Activated naive CD8-positive, alpha-beta T cell (primary cell): ENCODE results near the gene WNT3A.

Experiments
- H3K27ac Mint-ChIP-seq: one replicate; pipeline ENCODE4 v1.8.0; 2021; ENCODE audit warnings: mixed read lengths
- H3K27me3 Mint-ChIP-seq: one replicate; pipeline ENCODE4 v1.8.0; 2021; ENCODE audit warnings: mixed read lengths
- H3K36me3 Mint-ChIP-seq: one replicate; pipeline ENCODE4 v1.8.0; 2021; ENCODE audit warnings: mixed read lengths
- H3K4me1 Mint-ChIP-seq: one replicate; pipeline ENCODE4 v1.8.0; 2021; ENCODE audit warnings: low read depth, mixed read lengths
- H3K4me3 Mint-ChIP-seq: one replicate; pipeline ENCODE4 v1.8.0; 2021; ENCODE audit warnings: mild to moderate bottlenecking, mixed read lengths
- H3K9me3 Mint-ChIP-seq: one replicate; pipeline ENCODE4 v1.8.0; 2021; ENCODE audit warnings: low read depth, mixed read lengths

The WNT3A gene

GRCh38 chr1:227994632-227995300 lies 12.0 kb upstream of the WNT3A start:
- Mint-ChIP-seq H3K27me3 (peaks cover 9% of the 10 kb centered on the region), H3K27ac (no peak overlapping the region), H3K4me3 (no peak overlapping the region), H3K9me3 (peaks cover 17% of the 10 kb centered on the region), H3K4me1 (no peaks in the 10 kb centered on the region), H3K36me3 (peaks cover 9% of the 10 kb centered on the region)

DNA sequence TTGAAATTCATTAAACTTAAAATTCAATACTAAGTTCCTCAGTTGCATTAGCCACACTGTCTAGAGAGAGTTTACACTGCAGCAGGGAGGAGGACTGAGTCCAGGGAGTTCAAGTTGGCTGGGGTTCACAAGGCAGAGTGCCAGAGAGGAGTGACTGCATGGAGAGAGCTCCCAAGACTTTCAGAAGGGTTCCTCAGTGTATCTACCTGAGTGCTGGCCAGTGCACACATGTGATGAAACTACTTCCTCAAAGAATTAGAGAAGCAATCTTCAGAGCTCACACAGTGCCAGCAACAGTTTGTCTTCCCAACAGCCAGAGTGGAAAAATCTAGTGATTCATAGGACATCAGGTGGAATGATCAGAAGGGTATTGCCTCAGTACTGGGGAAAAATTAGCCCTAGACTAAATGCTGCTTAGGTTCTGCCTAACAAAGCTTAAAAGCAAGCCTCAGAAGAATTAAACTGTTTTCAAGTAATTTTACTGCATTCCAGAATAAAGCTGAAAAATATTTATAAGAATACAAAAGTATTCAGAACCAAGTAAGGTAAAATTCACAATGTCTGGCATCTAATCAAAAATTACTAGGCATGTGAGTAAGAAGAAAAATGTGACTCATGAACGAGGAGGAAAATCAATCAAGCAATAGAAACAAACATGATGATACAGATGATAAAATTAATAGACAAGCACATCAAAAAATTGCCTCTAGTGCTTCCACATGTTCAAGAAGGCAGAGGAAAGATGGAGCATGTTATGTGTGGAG lies 10.4 kb upstream of the WNT3A start:
- H3K9me3 Mint-ChIP-seq, result peaks cover 17% of the 10 kb centered on the region
- no peak overlapping the region for H3K27ac Mint-ChIP-seq
- peaks cover 9% of the 10 kb centered on the region for H3K36me3 Mint-ChIP-seq
- peaks cover 13% of the 10 kb centered on the region for H3K27me3 Mint-ChIP-seq
- no peaks in the 10 kb centered on the region for H3K4me1 Mint-ChIP-seq
- H3K4me3 Mint-ChIP-seq, result no peak overlapping the region

DNA sequence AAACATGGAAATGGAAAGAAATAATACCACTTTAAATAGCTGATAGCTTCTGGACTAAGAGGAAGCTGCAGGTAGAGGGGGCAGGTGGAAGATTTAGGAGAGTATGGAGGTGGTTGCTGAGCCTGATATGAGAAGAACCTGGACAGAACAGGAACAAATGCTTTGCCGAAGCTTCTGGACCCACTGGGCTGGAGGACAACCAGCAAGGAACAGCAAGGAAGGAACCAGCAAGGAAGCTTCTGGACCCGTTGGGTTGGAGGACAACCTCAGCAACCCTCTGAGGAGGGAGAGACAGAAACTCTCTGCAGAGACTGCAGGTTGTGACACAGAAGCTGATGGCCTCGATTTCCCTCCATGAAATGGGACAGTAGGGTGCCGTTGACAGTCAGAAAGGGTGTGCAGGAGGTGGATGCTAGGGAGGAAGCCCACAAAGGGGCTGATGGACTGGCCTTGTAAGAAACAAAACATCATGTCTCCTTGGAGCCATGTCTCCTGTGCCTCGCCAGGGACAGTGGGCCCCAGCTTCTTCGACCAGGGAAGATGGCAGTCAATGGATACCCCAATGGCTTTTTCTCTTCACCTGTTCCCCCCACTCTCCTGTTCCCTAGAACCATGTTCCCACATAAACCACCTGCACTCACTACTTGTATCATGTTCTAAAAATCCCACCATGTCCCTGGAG lies 8.3 kb upstream of the WNT3A start:
- peaks cover 9% of the 10 kb centered on the region for H3K36me3 Mint-ChIP-seq
- peaks cover 17% of the 10 kb centered on the region for H3K9me3 Mint-ChIP-seq

DNA sequence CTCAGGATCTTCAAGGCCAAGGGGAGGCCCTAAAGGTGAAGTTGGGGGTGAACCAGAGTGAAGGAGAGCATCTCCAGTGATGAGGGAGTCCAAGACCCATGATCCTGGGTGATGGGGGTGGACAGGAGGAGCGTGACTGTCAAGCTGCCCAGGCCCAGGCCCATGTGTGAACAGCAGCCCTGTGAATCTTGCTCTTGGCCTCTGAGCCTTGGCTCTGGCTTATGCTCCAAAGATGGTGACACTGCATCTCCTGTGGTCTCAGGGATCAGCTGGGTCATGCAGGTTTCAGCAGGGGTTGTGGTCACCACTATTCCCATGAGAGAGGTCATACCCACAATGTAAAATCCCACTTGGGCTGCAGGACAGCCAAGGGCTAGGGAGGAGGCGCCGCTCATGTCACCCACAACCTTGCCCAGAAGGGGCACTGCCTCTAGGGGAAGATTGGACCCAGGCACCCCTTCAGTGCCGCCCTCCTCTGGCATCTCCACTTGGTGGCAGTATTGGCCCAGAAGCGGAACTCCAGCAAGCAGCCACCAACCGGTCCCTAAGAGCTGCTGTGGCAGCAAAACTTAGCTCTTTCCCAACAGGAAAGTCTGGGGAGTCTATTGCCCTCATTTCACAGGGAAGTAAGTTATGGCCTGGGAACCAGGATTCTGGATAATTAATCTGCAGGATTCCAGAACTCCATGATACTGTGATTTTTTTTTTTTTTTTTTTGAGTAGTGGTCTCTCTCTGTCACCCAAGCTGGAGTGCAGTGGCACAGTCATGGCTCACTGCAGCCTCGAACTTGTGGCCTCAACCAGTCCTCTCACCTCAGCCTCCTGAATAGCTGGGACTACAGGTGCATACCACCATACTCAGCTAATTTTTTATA lies 7.5 kb upstream of the WNT3A start:
- Mint-ChIP-seq H3K27ac (no peak overlapping the region), H3K36me3 (peaks cover 9% of the 10 kb centered on the region), H3K4me1 (peaks cover under 1% of the 10 kb centered on the region), H3K9me3 (peaks cover 17% of the 10 kb centered on the region), H3K27me3 (peaks cover 22% of the 10 kb centered on the region), H3K4me3 (no peak overlapping the region)

More for the DNA sequence above, 8.3 kb upstream of the WNT3A start:
- H3K4me1 Mint-ChIP-seq, result no peaks in the 10 kb centered on the region
- no peak overlapping the region for H3K4me3 Mint-ChIP-seq
- H3K27ac Mint-ChIP-seq, result no peak overlapping the region
- peaks cover 16% of the 10 kb centered on the region for H3K27me3 Mint-ChIP-seq

GRCh38 chr1:228000416-228000815 lies 6.4 kb upstream of the WNT3A start:
- Mint-ChIP-seq H3K27ac (no peak overlapping the region), H3K36me3 (peaks cover 9% of the 10 kb centered on the region), H3K27me3 (peaks cover 25% of the 10 kb centered on the region), H3K9me3 (peaks cover 17% of the 10 kb centered on the region), H3K4me3 (no peak overlapping the region), H3K4me1 (peaks cover 4% of the 10 kb centered on the region)

DNA sequence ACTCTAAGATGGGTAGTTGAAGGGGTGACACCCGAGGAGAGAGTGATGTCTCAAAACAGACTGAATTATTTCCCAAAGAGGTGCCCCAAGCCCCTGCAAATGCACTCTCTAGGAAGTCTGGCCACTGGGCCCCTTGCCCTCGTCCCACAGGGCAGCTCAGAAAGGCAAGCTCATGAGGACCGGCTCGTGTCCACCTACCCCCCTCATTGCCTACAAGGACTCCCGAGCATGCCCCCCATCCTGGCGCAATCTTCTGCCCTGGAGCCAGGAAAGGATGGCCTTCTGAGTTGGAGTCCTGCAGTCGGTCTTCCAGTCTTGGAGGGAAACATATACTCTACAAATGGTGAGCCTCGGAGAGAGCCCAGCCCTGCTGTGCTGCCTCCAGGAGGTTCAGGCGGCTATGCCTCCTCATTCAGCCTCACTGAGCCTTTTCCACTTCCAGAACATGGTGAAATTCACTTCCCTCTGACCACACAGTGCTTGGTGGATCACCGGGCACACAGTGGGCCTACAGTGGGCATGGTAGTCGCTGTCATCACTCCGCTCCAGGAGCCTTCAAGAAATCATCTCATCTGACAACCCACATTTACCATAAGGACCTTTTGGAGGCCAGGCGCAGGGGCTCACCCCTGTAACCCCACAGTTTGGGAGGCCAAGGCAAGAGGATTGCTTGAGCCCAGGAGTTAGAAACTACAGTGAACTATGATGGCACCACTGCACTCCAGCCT lies 5.8 kb upstream of the WNT3A start:
- peaks cover 4% of the 10 kb centered on the region for H3K4me1 Mint-ChIP-seq
- H3K9me3 Mint-ChIP-seq, result peaks cover 14% of the 10 kb centered on the region
- H3K27me3 Mint-ChIP-seq, result peaks cover 25% of the 10 kb centered on the region
- no peak overlapping the region for H3K27ac Mint-ChIP-seq
- no peak overlapping the region for H3K4me3 Mint-ChIP-seq
- H3K36me3 Mint-ChIP-seq, result peaks cover 9% of the 10 kb centered on the region

GRCh38 chr1:228001738-228002535 lies 4.9 kb upstream of the WNT3A start:
- Mint-ChIP-seq H3K4me3 (no peak overlapping the region), H3K9me3 (peaks cover 9% of the 10 kb centered on the region), H3K27ac (no peak overlapping the region), H3K36me3 (peaks cover 3% of the 10 kb centered on the region), H3K27me3 (peaks cover 22% of the 10 kb centered on the region), H3K4me1 (peaks cover 4% of the 10 kb centered on the region)

DNA sequence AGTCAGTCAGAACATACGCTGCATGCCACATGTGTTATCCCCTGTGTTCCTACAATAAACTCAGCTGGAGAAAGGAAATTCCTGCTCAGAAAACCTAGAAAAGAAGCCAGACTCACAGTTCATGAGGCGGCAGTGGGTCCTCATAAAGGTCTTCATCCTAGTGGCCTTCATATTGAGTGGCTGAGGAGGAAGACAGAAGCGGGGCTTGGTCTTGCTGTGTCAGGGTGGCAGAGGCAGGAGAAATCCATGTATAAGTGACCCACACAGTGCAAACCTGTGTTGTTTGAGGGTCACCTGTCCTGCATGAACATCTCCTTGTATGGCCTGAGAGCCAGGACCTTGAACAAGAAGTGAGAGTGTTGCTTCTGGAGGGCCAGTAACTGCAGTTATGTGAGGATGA lies 4.0 kb upstream of the WNT3A start:
- Mint-ChIP-seq H3K36me3 (peaks cover 2% of the 10 kb centered on the region), H3K27me3 (peaks cover 26% of the 10 kb centered on the region), H3K4me3 (no peak overlapping the region), H3K9me3 (peaks cover 5% of the 10 kb centered on the region), H3K27ac (no peak overlapping the region), H3K4me1 (peaks cover 9% of the 10 kb centered on the region)

DNA sequence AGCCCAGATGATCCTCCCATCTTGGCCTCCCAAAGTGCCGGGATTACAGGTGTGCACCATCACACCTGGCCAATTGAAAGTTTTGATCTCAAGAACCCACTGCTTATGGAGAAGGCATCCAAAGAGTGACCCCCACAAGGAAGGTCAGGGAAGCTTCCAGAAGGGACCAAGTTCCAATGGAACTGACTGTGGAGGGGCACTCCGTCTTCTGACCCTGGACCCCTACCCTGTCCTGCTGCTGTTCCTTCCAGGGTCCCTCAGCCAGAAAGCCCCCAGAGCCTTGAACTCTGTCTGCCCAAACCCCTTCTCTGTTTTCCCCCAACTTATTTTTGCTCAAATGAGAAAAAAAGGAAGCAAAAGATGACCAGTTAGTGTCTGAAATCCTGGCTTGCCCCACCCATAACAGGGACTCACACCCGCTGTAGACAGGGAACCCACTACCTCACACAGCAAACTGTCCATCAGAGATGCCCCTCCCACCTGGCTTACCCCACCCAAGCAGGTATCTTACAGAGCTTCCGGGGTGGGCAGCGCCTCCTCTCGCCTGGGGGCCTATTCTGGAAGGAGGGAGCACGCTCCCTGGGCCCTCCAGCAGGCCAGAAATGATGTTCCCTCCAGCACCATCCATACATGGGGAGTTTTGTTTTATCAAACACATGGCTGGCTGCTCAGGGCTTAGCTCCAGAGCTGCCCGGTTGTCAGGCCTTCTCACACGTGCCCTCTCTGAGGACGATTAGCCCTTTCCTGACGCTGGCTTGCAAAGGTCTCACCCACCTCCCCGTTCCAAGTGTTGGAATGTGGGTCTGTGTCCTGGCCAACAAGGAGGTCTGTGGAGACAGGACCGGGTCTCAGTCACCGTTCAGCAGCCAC lies 3.1 kb upstream of the WNT3A start:
- Mint-ChIP-seq H3K27ac (no peak overlapping the region), H3K27me3 (peaks cover 25% of the 10 kb centered on the region), H3K4me1 (peaks cover 13% of the 10 kb centered on the region), H3K4me3 (no peak overlapping the region), H3K9me3 (no peaks in the 10 kb centered on the region), H3K36me3 (no peaks in the 10 kb centered on the region)

GRCh38 chr1:228004331-228004855 lies 2.4 kb upstream of the WNT3A start:
- H3K4me3 Mint-ChIP-seq, result peak overlapping the region; percentile 38
- no peak overlapping the region for H3K27ac Mint-ChIP-seq
- no peaks in the 10 kb centered on the region for H3K9me3 Mint-ChIP-seq
- H3K36me3 Mint-ChIP-seq, result no peaks in the 10 kb centered on the region
- peaks cover 27% of the 10 kb centered on the region for H3K27me3 Mint-ChIP-seq
- peaks cover 18% of the 10 kb centered on the region for H3K4me1 Mint-ChIP-seq

DNA sequence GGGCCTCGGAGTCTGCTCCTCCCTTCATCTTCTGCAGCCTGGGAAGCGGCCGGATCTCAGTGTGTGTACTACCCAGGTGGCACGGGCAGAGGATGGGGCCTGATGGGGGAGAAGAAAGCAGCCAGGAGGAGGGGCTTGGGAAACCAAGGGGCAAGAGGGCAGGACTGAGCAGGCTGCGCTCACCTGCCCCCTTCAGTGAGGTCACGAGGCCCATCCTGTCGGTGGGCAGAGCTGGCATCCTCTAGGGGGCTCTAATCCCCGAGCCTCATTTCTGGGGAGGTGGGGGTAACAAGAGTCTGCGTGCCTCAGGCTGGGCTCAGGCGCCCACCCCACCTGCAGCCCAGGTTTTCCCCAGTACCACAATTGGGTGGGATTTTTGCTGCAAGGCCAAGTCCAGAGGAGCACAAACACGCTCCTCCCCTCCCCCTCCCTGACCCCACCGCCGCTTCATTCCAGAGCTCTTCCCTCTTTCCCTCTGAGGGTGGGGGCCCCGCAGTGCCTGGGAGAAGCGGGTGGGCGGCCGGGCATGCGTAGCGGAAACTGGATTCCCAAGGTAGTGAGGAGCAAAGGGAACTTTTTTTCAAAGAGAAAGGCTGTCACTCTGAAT lies 1.8 kb upstream of the WNT3A start:
- no peaks in the 10 kb centered on the region for H3K36me3 Mint-ChIP-seq
- H3K27me3 Mint-ChIP-seq, result peaks cover 26% of the 10 kb centered on the region

GRCh38 chr1:228005511-228006033 lies 1.2 kb upstream of the WNT3A start:
- no peaks in the 10 kb centered on the region for H3K36me3 Mint-ChIP-seq
- no peaks in the 10 kb centered on the region for H3K9me3 Mint-ChIP-seq
- H3K4me3 Mint-ChIP-seq, result no peak overlapping the region
- H3K27ac Mint-ChIP-seq, result no peak overlapping the region
- H3K27me3 Mint-ChIP-seq, result peaks cover 25% of the 10 kb centered on the region
- H3K4me1 Mint-ChIP-seq, result peaks cover 18% of the 10 kb centered on the region

More for the DNA sequence above, 1.8 kb upstream of the WNT3A start:
- no peak overlapping the region for H3K27ac Mint-ChIP-seq
- H3K4me1 Mint-ChIP-seq, result peaks cover 18% of the 10 kb centered on the region
- H3K9me3 Mint-ChIP-seq, result no peaks in the 10 kb centered on the region
- H3K4me3 Mint-ChIP-seq, result peak overlapping the region; percentile 38
